SU-DHL-6 (cell line): ENCODE data around the gene ASPHD2.

Experiments
- EZH2phosphoT487 ChIP-seq: fragments of 200-600 bp; sonication (generic), shearing (Covaris generic); conservative IDR thresholded peaks from 2 replicates; pipeline ENCODE4 v1.6.1; 2018; ENCODE audit warnings: mild to moderate bottlenecking, antibody characterized with exemption, low read length, moderate library complexity, mixed read lengths
- TF ChIP-seq, protein P1 (sequence below): fragments of 200-600 bp; sonication (generic); IDR thresholded peaks from one replicate; pipeline ENCODE4 v1.5.1; 2017; ENCODE audit warnings: antibody characterized with exemption, mild to moderate bottlenecking, low read length, moderate library complexity; ENCODE audit not compliant: insufficient read depth, poor library complexity, severe bottlenecking

DNA sequence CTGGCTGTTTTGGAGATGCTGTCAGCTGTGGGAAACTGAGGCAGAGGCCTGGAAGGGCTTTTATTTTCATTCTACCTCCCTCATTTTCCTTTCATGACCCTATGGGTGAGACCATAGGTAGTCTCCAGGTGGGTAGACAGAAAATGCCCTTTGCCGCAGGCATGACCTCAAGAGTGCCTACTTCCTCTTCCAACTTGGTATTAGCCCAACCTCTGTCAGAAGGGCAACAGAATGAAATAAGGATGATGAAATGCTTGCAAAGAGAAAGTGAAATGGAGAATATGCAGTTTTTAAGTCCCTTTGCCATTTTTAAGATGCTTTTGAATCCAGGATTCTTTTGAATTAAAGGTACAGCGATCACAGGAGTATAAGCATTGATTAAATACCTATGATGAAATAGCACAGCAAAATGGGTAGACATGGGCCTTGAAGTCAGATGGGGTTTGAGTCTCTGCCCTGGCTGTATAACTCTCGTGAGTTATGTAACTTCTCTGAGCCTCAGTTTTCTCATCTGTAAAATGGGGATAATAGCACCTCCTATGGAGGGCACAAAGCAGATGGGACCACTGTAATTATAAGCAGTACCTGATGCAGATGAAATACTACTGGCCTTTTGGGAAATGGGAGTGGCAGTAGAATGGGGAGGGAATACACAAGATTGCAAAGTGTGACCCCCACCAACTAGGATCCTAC is 3.7 kb downstream of the ASPHD2 start:
- TF ChIP-seq, protein P1, sequence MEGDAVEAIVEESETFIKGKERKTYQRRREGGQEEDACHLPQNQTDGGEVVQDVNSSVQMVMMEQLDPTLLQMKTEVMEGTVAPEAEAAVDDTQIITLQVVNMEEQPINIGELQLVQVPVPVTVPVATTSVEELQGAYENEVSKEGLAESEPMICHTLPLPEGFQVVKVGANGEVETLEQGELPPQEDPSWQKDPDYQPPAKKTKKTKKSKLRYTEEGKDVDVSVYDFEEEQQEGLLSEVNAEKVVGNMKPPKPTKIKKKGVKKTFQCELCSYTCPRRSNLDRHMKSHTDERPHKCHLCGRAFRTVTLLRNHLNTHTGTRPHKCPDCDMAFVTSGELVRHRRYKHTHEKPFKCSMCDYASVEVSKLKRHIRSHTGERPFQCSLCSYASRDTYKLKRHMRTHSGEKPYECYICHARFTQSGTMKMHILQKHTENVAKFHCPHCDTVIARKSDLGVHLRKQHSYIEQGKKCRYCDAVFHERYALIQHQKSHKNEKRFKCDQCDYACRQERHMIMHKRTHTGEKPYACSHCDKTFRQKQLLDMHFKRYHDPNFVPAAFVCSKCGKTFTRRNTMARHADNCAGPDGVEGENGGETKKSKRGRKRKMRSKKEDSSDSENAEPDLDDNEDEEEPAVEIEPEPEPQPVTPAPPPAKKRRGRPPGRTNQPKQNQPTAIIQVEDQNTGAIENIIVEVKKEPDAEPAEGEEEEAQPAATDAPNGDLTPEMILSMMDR = no peak
- no peak for TF ChIP-seq EZH2phosphoT487
